ENCODE data around the gene SEC24A.
"Not testable (repeated sequence)": the region's sequence is repeated elsewhere in the genome, so short reads cannot be mapped to it uniquely, and the experiment has no call there.

- not testable (repeated sequence) for TF ChIP-seq CTCF (IDR thresholded peaks at IDR 0.05 in 4 of 5, conservative IDR thresholded peaks at IDR 0.05 in 1 of 5); POLR2A (IDR thresholded peaks at IDR 0.05)
These were observed 119.1 kb downstream of the SEC24A start for GRCh38 chr5:134767528-134768291.
